H1 (cell line): Measurements from ENCODE around the gene PBOV1. TPM values are rescaled to one million over a fixed set of nuclear protein-coding genes. Genes with fewer than 3 reads are reported as not detected.

Experiments used
- RAD21 ChIP-seq, 2 experiments: IDR thresholded peaks in 1 of 2; conservative IDR thresholded peaks in 1 of 2; 2 replicates each; pipeline ENCODE4 v1.6.1; 2011; ENCODE audit warnings: low read depth in 2 of 2, low read length in 2 of 2, improper control_type of control experiment in 1 of 2, inconsistent platforms in 1 of 2, mild to moderate bottlenecking in 1 of 2, moderate library complexity in 1 of 2
- polyA plus RNA-seq, 7 experiments: library from polyadenylated mRNA; depleted of rRNA in 3 of 7; stranded (reverse) in 5 of 7; unstranded in 2 of 7; fragments of >200 nt in 5 of 7; fragments of 200-250 nt in 2 of 7; gene quantifications; 1 replicate in 5 of 7; 2 replicates in 1 of 7; 4 replicates in 1 of 7; pipeline versions ENCODE4 v1.2.1 to v1.2.3, GENCODE V29; 2011 to 2013; ENCODE audit warnings: missing spikeins in 2 of 7, mixed read lengths in 2 of 7
- total RNA-seq: library from RNA; stranded (reverse); fragmentation: NEBNext Ultra II Directional; extraction: Animal tissue kit (Norgen Biotek cat#: 25700); gene quantifications from 2 replicates; pipeline ENCODE4 v1.2.1, GENCODE V29; 2021

Gene PBOV1
- total and polyA plus RNA-seq, 2 of the 8 experiments (the other 6 are each of a cell fraction or from before 2014, with no cell fraction given): not detected

DNA sequence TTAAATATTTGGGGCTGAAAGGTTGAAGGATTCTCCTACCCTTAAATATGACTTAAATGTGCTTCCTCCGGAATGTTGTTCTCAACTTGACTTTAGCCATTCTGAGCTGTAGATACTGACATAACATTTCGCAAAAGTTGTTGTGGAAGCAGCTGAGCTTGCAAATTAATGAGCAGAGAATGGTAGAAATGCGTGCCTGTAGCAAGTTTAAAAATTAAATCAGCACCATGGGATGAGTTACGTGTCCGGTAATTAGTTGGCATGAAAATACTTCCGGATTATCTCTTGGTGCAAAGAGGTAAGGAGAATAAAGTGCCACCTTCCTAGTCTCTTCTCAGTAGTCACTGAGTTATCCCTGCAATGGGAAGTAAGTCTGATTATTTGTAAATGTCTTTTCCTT, 23.6 kb upstream of the PBOV1 start (continued):
- no peak for TF ChIP-seq RAD21 (IDR thresholded peaks at IDR 0.05 in 1 of 2, conservative IDR thresholded peaks at IDR 0.05 in 1 of 2; ENCODE audit: low read depth in 2 of 2, low read length in 2 of 2)
